IPS DF 4.7 (cell line): ENCODE measurements around the gene MYH7.
"Not testable (repeated sequence)": the region's sequence is repeated elsewhere in the genome, so short reads cannot be mapped to it uniquely, and the experiment has no call there.

Experiments used
- DNase-seq: peaks from one replicate; pipeline ENCODE4 v3.0.0-alpha.2; 2013; ENCODE audit warnings: low spot score; ENCODE audit errors: extremely low read depth

MYH7 gene

GRCh38 chr14:23431486-23431885 lies 4.0 kb downstream of the MYH7 start:
- no peak for DNase-seq

GRCh38 chr14:23430723-23431085 lies 4.8 kb downstream of the MYH7 start:
- DNase-seq: no peak

GRCh38 chr14:23430016-23430722 lies 5.3 kb downstream of the MYH7 start:
- no peak for DNase-seq

- DNase-seq: no peak
These were observed 6.6 kb downstream of the MYH7 start for GRCh38 chr14:23428686-23429495.

GRCh38 chr14:23425798-23426197 lies 9.7 kb downstream of the MYH7 start:
- not testable (repeated sequence) for DNase-seq

GRCh38 chr14:23425169-23425568 lies 10.3 kb downstream of the MYH7 start:
- no peak for DNase-seq

GRCh38 chr14:23423657-23424056 lies 11.8 kb downstream of the MYH7 start:
- DNase-seq: no peak

- DNase-seq: no peak
These were observed 13.9 kb downstream of the MYH7 start for GRCh38 chr14:23421594-23421993.

- not testable (repeated sequence) for DNase-seq
These were observed 15.8 kb downstream of the MYH7 start for GRCh38 chr14:23419646-23420045.

GRCh38 chr14:23418021-23418420 lies 17.4 kb downstream of the MYH7 start:
- no peak for DNase-seq

- not testable (repeated sequence) for DNase-seq
These were observed 18.2 kb downstream of the MYH7 start for GRCh38 chr14:23417269-23417668.

- no peak for DNase-seq
These were observed 18.7 kb downstream of the MYH7 start for GRCh38 chr14:23416801-23417200.

- DNase-seq: no peak
These were observed 19.4 kb downstream of the MYH7 start for GRCh38 chr14:23415821-23416778.

GRCh38 chr14:23414906-23415820 lies 20.3 kb downstream of the MYH7 start:
- DNase-seq: no peak

GRCh38 chr14:23414254-23414653 lies 21.2 kb downstream of the MYH7 start:
- DNase-seq: no peak

GRCh38 chr14:23413681-23414080 lies 21.8 kb downstream of the MYH7 start:
- DNase-seq: no peak

GRCh38 chr14:23411563-23412525 lies 23.6 kb downstream of the MYH7 start:
- no peak for DNase-seq

GRCh38 chr14:23409966-23410635 lies 25.4 kb downstream of the MYH7 start:
- no peak for DNase-seq

- DNase-seq: no peak
These were observed 26.0 kb downstream of the MYH7 start for GRCh38 chr14:23409475-23409874.
